ENCODE data around the gene SLC8B1. TPM values are rescaled to one million over a fixed set of nuclear protein-coding genes. Genes with fewer than 3 reads are reported as not detected.

The SLC8B1 gene
- total RNA-seq, 1 donor from 2014 or later: 26.6 TPM

DNA sequence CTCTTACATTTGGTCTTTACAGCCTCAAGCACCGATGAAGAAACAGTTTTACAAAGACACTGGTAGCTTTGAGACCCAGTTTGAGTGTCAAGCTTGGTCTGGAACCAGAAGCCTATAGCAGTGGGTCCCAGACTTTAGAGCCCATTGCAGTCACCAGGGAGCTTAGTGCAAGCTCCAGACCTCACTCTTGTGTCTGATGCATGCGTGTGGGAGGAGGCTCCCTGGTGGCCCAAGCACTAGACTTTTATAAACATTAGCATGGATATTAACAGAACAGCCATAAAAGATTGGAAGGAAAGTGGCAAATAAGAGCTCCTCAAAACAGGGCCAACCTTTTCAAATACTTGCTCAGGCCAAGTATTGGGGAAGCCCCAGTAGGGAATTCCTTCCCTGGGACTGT, 45.5 kb downstream of the SLC8B1 start:
- DNase-seq (ENCODE audit: low read depth): no peak
- TF ChIP-seq, protein P1, sequence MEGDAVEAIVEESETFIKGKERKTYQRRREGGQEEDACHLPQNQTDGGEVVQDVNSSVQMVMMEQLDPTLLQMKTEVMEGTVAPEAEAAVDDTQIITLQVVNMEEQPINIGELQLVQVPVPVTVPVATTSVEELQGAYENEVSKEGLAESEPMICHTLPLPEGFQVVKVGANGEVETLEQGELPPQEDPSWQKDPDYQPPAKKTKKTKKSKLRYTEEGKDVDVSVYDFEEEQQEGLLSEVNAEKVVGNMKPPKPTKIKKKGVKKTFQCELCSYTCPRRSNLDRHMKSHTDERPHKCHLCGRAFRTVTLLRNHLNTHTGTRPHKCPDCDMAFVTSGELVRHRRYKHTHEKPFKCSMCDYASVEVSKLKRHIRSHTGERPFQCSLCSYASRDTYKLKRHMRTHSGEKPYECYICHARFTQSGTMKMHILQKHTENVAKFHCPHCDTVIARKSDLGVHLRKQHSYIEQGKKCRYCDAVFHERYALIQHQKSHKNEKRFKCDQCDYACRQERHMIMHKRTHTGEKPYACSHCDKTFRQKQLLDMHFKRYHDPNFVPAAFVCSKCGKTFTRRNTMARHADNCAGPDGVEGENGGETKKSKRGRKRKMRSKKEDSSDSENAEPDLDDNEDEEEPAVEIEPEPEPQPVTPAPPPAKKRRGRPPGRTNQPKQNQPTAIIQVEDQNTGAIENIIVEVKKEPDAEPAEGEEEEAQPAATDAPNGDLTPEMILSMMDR (conservative IDR thresholded peaks at IDR 0.05; ENCODE audit: low read depth, low read length): no peak
- H3K4me3 ChIP-seq (ENCODE audit: low read depth, low read length): no peak overlapping the region

DNA sequence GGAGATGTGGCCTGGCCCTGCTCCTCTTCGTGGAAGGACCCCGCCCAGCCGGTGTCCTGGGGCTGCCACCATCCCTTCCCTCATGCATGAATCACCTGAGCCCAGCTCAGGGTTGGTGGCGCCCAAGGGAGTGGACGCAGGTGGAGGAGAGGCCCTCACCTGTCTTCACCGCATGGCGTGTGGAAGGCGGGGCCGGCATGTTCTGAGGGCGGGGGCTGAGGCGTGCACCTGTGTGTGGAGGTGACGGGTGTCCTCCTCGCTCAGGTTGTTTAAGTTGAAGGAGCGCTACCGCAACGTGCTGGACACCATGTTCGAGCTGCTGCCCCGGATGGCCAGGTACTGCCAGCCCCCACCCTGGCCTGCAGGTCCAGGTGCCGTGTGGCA, 47.0 kb downstream of the SLC8B1 start:
- DNase-seq (ENCODE audit: low read depth): no peak
- no peak overlapping the region for H3K4me3 ChIP-seq (ENCODE audit: low read depth, low read length)
- TF ChIP-seq, protein P1 (conservative IDR thresholded peaks at IDR 0.05; ENCODE audit: low read depth, low read length): no peak

DNA sequence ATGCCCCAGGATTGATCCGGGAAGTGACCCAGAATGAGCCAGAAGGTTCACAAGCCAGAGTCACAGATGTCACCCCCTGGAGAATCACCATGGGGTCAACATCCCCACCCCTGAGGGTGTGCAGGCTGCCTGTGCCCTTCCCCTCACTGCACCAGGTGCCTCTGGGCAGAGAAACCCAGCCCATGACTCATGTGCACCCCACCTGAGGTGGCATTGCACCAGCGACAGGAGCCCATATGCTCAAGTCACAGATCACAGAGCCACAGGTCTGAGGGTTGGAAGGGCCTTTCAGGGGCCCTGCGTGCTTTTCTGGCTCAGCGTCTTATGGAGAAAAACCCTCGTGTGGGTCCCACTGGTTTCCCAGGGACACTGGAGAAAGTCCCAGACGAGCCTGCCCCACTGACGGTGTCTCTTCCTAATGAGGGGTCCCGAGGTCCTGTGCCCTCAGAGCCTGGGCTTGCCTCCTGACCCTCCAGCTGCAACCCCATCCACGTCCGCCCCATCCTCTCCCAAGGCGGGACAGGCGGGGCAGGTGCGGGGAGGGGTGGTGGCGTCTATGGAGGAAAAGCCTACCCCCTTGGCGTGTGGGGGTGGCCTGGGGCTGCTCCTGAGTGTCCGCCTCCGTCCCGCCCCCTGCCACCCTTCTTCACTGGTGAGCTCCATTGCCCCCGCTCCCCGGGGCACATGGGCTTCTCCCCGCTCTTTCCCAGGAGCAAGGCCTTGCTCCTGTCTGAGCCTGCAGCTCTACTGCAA, 47.6 kb downstream of the SLC8B1 start:
- H3K4me3 ChIP-seq (ENCODE audit: low read depth, low read length): no peak overlapping the region
- no peak for DNase-seq (ENCODE audit: low read depth)
- TF ChIP-seq, protein P1 (conservative IDR thresholded peaks at IDR 0.05; ENCODE audit: low read depth, low read length): no peak

DNA sequence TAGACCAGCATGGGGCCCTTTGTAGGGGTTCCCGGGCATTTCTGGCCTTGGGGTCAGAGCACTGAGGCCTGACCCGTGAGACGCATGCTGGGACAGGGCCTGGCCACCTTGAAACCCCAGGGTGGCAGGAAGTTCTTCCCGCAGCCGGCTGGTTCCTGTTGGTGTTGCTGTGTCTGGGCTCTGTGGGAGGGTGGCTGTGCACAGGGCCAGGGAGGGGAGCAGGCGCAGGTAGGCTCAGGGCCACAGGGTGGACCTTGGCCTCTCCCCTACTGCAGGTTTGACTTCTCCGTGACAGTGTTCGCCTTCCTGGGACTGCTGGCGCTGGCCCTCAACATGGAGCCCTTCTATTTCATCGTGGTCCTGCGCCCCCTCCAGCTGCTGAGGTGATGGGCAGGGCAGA, 48.2 kb downstream of the SLC8B1 start:
- no peak overlapping the region for H3K4me3 ChIP-seq (ENCODE audit: low read depth, low read length)
- TF ChIP-seq, protein P1 (conservative IDR thresholded peaks at IDR 0.05; ENCODE audit: low read depth, low read length): no peak
- DNase-seq (ENCODE audit: low read depth): no peak

DNA sequence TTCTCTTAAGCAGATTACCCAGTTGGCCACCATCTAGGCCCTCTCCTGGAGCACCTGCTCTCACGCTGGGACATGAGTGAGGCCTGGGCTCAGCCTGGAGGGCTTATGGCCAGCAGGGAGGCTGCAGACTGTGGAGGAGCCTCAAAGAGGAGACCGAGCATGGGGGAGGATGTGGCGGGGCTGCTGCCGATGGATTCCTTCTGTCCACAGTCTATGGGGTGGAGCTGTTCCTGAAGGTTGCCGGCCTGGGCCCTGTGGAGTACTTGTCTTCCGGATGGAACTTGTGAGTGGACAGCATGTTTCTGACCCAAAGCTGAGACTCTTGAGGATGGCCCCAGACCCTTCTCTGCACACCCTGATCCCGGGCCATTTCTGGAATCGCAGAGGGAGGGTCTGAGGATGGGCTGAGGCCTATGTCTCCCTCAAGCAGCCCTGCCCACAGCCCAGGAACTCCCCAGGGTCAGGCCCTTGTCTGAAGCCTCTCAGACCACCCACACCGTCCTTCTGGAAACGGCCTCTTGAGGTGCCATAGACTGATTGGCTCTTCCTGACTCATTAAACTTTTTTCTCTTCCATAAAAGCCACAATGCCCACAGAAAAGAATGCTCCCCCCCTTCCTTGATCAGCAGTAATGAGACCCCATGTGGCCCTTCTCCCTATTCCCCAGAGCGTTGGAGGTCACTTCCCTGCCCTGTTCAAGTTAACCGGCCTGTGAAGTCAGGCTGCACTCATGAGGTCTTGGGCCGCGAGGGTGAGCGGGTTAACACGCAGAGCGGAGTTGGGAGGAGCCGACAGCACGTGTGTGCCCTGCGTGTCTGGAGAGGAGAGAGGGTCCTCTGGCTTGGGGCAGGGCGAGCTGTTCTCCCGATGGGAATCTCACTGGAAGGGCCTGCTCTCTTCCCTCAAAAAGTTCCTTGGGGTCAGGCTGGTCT, 49.0 kb downstream of the SLC8B1 start:
- TF ChIP-seq, protein P1 (conservative IDR thresholded peaks at IDR 0.05; ENCODE audit: low read depth, low read length): no peak
- no peak overlapping the region for H3K4me3 ChIP-seq (ENCODE audit: low read depth, low read length)

DNA sequence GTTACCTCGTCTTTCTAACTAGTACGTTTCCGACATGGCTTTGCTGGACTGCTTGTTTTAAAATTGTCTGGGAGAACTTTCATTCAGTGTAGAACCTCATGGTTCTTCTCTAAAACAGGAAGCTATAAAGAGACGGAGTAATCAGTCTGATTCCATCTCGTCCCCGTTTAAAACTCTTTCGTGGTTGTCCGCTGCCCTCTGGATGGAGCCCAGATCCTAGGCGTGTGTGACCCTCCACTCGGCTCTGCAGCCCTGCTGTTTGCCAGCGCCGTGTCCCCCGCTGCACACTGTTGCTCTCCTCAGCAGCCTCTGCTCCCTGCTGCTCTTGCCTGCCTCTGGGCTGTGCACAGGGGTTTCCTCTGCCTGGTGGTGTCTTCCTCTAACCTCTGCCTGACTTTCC, 50.2 kb downstream of the SLC8B1 start:
- TF ChIP-seq, protein P1 (conservative IDR thresholded peaks at IDR 0.05; ENCODE audit: low read depth, low read length): no peak
- H3K4me3 ChIP-seq (ENCODE audit: low read depth, low read length): no peak overlapping the region
- no peak for DNase-seq (ENCODE audit: low read depth)

More for the DNA sequence above, 49.0 kb downstream of the SLC8B1 start:
- no peak for DNase-seq (ENCODE audit: low read depth)

All from epithelial cell of proximal tubule (primary cell).